A549 treated with AZD9567 at 1 μM for 4 hours (cell line): ENCODE data around the gene AP4M1. TPM values are rescaled to one million over a fixed set of nuclear protein-coding genes. Genes with fewer than 3 reads are reported as not detected.

Source experiments
- total RNA-seq: library from RNA; stranded (reverse); fragments of 200-300 nt; extraction: Qiagen RNA extraction; gene quantifications from 5 replicates; pipeline ENCODE4 v1.2.3, GENCODE V29; 2022; ENCODE audit not compliant: insufficient read depth

AP4M1 gene, protein sequence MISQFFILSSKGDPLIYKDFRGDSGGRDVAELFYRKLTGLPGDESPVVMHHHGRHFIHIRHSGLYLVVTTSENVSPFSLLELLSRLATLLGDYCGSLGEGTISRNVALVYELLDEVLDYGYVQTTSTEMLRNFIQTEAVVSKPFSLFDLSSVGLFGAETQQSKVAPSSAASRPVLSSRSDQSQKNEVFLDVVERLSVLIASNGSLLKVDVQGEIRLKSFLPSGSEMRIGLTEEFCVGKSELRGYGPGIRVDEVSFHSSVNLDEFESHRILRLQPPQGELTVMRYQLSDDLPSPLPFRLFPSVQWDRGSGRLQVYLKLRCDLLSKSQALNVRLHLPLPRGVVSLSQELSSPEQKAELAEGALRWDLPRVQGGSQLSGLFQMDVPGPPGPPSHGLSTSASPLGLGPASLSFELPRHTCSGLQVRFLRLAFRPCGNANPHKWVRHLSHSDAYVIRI
- total RNA-seq, result 12.9 to 15.7 TPM (median 13.6 TPM) in 5 replicates

DNA sequence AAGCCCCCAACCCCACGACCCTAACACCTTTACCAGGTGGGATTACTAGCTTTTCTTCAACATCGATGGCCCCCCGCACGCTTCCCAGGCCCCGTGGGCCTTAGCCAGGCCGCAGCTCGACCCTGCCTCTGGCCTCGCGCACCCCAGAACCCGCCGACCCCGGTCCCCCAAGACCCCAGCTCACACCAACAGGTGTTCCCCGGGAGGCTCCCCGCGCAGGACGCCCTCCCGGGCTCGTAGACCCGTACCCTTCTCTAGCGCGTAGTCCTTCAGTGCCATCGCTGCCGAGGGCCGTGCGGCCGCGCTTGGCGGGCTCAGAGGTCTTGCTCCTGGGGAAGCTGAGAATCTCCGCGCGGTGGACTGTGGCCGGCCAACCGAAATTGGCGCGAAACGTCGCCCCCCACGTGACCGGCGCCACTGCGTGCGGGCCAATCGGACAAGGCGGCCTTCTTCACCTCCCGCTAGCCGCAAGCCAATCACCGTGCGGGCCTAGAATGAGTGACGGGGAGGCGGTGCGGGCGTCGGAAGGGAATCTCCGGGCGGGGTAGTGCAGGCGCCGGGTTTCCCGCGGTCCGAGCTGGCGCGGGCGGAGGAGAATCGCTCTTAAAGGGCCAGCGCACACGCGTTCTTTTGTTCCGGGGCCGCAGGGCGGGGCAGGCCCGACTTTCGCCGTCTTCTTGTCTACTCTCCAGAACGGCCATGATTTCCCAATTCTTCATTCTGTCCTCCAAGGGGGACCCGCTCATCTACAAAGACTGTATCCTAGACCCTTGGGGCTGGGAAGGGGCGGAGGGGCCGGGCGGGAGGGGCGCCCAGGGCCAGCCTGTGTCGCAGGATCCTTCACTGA lies at the start of gene AP4M1, which contains the start of gene MCM7:
Gene AP4M1, plus strand, starts transcription at position 628 of the 847 bp plus-strand sequence. Its CDS starts 72 bp downstream, at position 700.
Gene MCM7, minus strand, starts transcription at position 382 of the 847 bp plus-strand sequence. Its CDS starts 103 bp downstream, at position 279.

DNA sequence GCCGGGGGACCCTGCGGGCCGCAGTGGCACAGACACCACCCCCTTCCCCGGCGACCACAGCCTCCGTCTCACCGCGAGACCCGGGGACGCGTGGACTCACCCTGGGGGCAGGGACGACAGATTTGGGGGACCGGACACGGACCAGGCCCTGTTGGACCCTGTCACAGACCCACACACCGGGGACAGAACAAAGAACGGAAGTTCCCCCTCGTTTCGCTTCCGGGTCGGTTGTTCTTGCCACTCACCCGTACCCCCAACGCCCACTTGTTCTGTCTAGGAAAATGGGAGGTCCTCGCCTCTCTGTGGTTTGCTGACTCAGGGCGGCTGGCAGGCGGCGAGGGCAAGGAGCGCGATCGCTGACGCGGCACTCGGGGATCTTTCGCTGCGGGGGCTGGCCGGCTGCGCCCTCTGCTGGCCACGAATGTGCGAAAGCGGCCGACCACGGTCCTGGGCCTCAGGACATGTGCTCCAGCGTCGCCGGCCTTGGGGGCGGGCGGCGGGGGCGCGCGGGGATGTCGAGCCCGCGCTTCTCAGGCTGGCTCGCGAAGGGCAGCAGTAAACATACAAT lies 19.8 kb upstream of the AP4M1 start, which contains the start of gene ZNF3:
Gene ZNF3, minus strand, starts transcription at position 189 of the 568 bp plus-strand sequence. CDS start 4,366 bp downstream, outside the sequence.

DNA sequence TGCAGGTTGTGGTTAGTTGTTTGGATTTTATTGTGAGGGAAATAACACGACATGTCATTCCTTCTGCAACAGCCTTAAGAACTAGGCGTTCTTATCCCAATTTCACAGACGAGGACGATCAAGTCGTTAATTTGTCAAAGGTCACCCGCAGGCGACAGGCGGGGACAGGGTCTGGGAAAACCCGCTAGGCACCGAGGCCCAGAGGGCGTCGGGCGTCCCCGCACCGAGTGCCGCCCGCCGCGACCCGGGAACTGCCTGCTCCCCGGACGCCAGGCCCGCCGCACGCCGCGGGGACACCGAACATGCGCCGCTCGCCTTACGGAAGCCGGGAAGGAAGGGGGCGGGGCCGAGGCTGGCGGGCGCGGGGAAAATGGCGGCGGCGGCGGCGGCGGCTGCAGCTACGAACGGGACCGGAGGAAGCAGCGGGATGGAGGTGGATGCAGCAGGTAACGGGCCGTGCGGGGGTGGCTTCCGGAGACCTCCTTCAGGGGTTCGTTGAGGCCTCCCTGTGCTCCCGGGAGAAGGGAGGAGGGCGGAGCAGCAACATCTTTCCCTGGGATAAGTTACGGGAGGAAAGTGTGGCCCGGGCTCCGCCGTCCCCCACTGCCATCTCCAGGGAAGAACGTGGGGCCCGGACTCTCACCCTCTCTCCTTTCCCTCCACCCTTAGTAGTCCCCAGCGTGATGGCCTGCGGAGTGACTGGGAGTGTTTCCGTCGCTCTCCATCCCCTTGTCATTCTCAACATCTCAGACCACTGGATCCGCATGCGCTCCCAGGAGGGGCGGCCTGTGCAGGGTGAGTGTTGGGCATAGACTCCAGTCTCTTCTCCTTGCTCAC lies 12.6 kb upstream of the AP4M1 start, which contains the start of gene COPS6:
Gene COPS6, plus strand, starts transcription at position 349 of the 837 bp plus-strand sequence. Its CDS starts 22 bp downstream, at position 371.

DNA sequence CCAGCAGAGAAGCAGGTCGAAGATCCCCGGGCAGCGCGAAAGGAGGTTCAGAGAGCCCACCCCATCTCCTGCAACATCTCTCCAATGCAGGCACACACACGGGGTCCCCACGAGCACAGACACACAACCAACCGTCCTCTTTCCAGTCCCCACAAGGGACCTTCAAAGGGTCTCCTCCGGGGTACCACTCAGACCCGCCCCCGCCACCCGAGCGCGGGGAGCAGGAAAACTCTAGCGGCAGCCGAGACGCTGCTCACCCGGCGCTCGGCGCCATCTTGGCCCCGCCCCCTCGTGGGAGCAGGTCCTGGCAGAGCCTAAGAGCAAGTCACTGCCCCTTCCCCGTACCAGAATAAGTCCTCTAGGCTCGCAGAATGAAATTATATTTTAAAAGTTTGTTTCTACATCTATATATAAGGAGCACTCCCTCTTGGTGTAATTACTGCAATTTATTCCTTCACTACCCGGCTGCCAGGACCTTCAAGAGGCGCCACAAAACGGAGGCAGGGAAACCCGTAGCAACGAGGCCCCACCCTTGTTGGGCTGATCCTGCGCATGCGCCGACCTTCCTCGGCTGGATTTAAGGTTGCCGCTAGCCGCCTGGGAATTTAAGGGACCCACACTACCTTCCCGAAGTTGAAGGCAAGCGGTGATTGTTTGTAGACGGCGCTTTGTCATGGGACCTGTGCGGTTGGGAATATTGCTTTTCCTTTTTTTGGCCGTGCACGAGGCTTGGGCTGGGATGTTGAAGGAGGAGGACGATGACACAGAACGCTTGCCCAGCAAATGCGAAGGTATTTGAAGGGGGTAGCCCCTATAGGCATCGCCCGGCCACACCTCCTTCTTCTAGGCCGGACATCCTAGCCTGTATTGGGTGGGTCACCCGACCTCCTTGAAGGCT lies 17.9 kb downstream of the AP4M1 start, which contains the start of the genes CNPY4 and TAF6:
Gene CNPY4, plus strand, starts transcription at position 563 of the 898 bp plus-strand sequence. Its CDS starts 111 bp downstream, at position 674.
Gene TAF6, minus strand, starts transcription at position 287 of the 898 bp plus-strand sequence. CDS start 5,149 bp downstream, outside the sequence.

DNA sequence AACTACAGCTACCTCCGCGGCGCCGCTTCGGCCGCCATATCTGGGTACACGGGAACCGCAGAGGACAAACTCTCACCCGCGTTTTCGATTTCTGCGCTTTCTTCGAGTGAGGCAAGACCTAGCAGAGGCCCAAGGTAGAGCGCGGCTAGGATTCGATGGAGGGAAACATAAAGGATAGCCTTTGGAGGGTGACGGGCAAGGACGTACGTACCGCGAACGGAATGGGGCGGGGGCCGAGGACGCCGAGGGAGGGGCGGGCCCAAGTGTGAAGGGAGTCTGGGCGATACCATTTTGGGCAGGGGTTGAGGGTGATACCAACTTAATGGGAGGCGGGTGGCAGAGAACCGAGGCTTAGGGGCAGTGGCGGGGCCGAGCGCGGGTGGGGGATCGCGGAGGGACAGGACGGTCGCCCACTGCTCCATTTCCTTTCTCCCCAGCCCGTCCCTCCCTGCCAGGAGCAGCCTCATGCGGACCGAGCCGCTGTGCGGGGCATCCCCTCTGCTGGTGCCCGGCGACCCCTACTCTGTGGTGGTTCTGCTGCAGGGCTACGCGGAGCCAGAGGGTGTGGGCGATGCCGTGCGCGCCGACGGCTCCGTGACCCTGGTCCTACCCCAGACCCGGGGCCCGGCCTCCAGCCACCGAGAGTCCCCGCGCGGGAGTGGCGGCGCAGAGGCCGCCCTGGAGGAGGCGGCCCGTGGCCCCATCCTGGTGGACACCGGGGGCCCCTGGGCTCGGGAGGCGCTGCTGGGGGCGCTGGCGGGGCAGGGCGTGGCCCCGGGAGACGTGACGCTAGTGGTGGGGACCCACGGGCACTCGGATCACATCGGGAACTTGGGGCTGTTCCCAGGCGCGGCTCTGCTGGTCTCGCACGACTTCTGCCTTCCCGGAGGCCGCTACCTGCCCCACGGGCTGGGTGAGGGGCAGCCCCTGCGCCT lies 25.8 kb downstream of the AP4M1 start, which contains the start of gene MBLAC1:
Gene MBLAC1, plus strand, starts transcription at position 37 of the 935 bp plus-strand sequence. Its CDS starts 429 bp downstream, at position 466.

DNA sequence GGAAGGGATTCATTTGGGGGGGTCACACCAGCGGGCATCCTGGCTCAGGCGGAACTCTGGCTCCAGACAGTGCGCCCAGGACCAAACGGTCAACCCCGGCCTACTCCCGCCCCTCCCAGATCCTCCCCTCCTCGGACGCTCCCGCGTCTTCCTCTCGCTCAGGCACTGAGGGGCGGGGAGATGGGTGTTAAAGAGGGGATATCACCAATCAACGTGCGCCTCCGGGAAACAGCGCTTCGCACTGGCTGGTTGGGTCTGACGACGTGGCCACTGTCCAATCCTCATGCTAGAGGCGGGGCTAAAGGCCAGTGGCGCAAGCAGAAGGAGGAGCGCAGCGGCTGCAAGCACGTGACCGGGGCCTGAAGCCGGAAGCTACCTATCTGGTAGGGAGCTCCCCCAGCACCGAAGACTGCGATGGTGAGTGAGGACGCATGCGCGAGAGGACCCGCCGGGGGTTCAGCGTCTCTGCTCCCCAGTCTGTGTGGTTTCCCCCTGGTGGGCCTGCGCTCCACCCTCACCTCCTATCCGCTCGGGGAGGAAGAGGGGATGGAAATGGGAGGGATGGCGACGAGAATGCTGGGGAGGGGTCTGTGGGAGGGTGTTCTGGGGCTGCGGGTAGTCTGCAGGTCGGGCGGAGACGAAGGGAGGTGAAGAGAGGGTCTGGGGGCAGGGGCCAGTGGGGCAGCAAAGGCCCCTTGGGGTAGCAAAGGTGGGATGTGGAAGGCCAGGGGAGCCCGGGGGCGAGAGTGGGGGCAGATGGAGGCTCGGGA lies 47.3 kb downstream of the AP4M1 start, which contains the start of gene LAMTOR4:
Gene LAMTOR4, plus strand, starts transcription at position 360 of the 770 bp plus-strand sequence. Its CDS starts 55 bp downstream, at position 415.

Other genes starting within 250 kb of the AP4M1 start
- gene OR2AE1, start 224.6 kb upstream of the AP4M1 start, total RNA-seq, result not detected in 5 replicates
- 27.8 to 37.9 TPM (median 28.1 TPM) in 5 replicates for gene TRIM4, start 182.1 kb upstream of the AP4M1 start, total RNA-seq
- gene GJC3, start 172.0 kb upstream of the AP4M1 start, total RNA-seq, result 0.07 to 0.21 TPM in 2 of 5 replicates, not detected in the others
- gene AZGP1, start 125.6 kb upstream of the AP4M1 start, total RNA-seq, result 0.13 TPM in 1 of 5 replicates, not detected in the others
- 7.8 to 11.5 TPM (median 10.7 TPM) in 5 replicates for gene ZKSCAN1, start 86.0 kb upstream of the AP4M1 start, total RNA-seq
- gene ZSCAN21, start 51.9 kb upstream of the AP4M1 start, total RNA-seq, result 10.7 to 14.3 TPM (median 11.3 TPM) in 5 replicates
- 16.9 to 20.0 TPM (median 19.1 TPM) in 5 replicates for gene ZNF3, start 19.9 kb upstream of the AP4M1 start, total RNA-seq
- gene COPS6, start 12.7 kb upstream of the AP4M1 start, total RNA-seq, result 166 to 186 TPM (median 175 TPM) in 5 replicates
- 219 to 248 TPM (median 243 TPM) in 5 replicates for gene MCM7, start 246 bp upstream of the AP4M1 start, total RNA-seq
- gene TAF6, start 17.7 kb downstream of the AP4M1 start, total RNA-seq, result 62.7 to 70.1 TPM (median 67.4 TPM) in 5 replicates
- gene CNPY4, start 18.0 kb downstream of the AP4M1 start, total RNA-seq, result 4.6 to 11.7 TPM (median 10.5 TPM) in 5 replicates
- 2.7 to 3.8 TPM (median 3.4 TPM) in 4 of 5 replicates, not detected in the other for gene MBLAC1, start 25.3 kb downstream of the AP4M1 start, total RNA-seq
- gene LAMTOR4, start 47.3 kb downstream of the AP4M1 start, total RNA-seq, result 165 to 192 TPM (median 185 TPM) in 5 replicates
- 12.4 to 16.8 TPM (median 16.1 TPM) in 5 replicates for gene TRAPPC14, start 57.1 kb downstream of the AP4M1 start, total RNA-seq
- gene GAL3ST4, start 67.0 kb downstream of the AP4M1 start, total RNA-seq, result 0.03 to 0.08 TPM (median 0.06 TPM) in 4 of 5 replicates, not detected in the other
- gene GPC2, start 75.7 kb downstream of the AP4M1 start, total RNA-seq, result 0.75 to 1.4 TPM (median 1.3 TPM) in 4 of 5 replicates, not detected in the other
- gene STAG3, start 76.3 kb downstream of the AP4M1 start, total RNA-seq, result 0.18 to 0.28 TPM (median 0.27 TPM) in 4 of 5 replicates, not detected in the other
- 0.05 TPM in 1 of 5 replicates, not detected in the others for gene PVRIG, start 118.3 kb downstream of the AP4M1 start, total RNA-seq
- 0.03 TPM in 1 of 5 replicates, not detected in the others for gene SPDYE3, start 206.1 kb downstream of the AP4M1 start, total RNA-seq